Measurements from ENCODE around the gene LCP2. TPM values are rescaled to one million over a fixed set of nuclear protein-coding genes. Genes with fewer than 3 reads are reported as not detected.

LCP2 gene
- total and polyA plus RNA-seq, 10 of the 15 experiments (the other 5 are each of a cell fraction or from before 2014, with no cell fraction given) = 8.0 to 50.5 (median 20.6) TPM

DNA sequence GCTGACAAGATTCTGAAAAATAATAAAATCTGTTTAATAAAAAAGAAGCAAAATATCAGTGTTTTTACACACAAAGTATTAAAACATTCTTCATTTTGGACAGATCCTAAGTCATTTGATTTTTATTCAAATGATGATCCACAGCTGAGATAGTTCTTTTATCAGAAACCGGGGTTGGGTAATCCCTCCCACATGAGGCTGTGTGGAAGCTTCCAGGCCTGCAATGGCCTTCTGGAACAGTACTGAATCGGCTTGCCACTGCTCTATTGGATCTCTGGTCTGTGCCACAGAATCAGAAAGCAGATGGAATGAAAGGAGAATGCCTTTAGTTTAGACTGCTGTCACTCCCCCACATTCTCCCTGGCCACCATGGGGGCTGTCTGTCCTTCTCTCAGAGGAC lies 70.9 kb downstream of the LCP2 start (continued):
- TF ChIP-seq, protein P1, sequence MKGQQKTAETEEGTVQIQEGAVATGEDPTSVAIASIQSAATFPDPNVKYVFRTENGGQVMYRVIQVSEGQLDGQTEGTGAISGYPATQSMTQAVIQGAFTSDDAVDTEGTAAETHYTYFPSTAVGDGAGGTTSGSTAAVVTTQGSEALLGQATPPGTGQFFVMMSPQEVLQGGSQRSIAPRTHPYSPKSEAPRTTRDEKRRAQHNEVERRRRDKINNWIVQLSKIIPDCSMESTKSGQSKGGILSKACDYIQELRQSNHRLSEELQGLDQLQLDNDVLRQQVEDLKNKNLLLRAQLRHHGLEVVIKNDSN (IDR thresholded peaks at IDR 0.05; ENCODE audit: borderline replicate concordance, extremely low read length, insufficient read depth, low read depth, low read length) = no peak
- TF ChIP-seq DPF2 (IDR thresholded peaks at IDR 0.05) (no peak), KLF5 (IDR thresholded peaks at IDR 0.05; ENCODE audit: partially characterized antibody) (no peak), IKZF2 (IDR thresholded peaks at IDR 0.05) (no peak), ASH2L (IDR thresholded peaks at IDR 0.05; ENCODE audit: borderline replicate concordance, low read depth) (no peak), MTA2 (IDR thresholded peaks at IDR 0.05; ENCODE audit: low read depth) (no peak), BMI1 (IDR thresholded peaks at IDR 0.05; ENCODE audit: borderline replicate concordance) (no peak)

DNA sequence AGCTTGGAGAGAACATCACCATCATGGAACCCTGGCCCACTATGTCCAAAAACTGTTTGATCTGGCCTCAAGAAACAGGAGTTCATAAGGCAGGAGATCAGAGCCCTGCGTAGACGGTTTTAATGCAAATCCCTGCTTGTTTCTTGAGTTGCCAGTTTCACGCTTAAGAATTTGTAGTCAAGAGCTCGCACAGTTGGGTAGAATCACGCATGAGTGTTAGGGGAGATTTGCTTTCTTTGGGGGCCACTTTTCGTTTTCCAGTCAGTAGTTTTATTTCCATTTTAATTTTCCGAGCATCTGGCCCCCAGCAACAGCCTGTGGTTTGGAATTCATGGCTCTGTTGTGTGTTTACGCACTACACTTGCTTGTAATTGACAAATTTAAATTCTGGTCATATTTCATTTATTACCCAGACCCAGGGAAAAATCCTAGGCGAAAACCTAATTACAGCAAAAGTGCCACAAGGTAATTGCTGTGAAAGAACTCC lies 71.4 kb downstream of the LCP2 start:
- no peak overlapping the region for H3K4me3 ChIP-seq
- SMC1A ChIA-PET (ENCODE audit: uncharacterized antibody, unreplicated experiment) = interaction anchor here (0.7 to 7.1 kb wide), 17 partner anchors 11 to 399 kb away, joined by 3 to 66 read pairs (median 5); no protein-coding TSS in a partner anchor
- H3K4me2 ChIP-seq (ENCODE audit: control insufficient read depth, insufficient read depth) = no peak overlapping the region
- POLR2A ChIA-PET = no interaction called here
- H3K9ac ChIP-seq (ENCODE audit: control insufficient read depth, insufficient read depth, low read length) = no peak overlapping the region
- FAIRE-seq (no peak), DNase-seq (ENCODE audit: low read depth, low spot score) (no peak), ATAC-seq (no peak)
- CTCF ChIA-PET = interaction anchor here (0.7 to 10.2 kb wide), 27 partner anchors 9 to 399 kb away, joined by 3 to 180 read pairs (median 6); no protein-coding TSS in a partner anchor
- BruUV-seq (replicated peaks) = no TSS peak
- H3K36me3 ChIP-seq (ENCODE audit: control insufficient read depth in 2 of 2, insufficient read depth in 2 of 2, low read length in 1 of 2) = no peaks in the 10 kb centered on the region
- H3K27me3 ChIP-seq (replicated peaks in 1 of 2; ENCODE audit: control insufficient read depth in 2 of 2, insufficient read depth in 2 of 2, low read length in 1 of 2) = no peaks in the 10 kb centered on the region; a peak in 1 of 4 replicates
- intact Hi-C loops (cut with micrococcal nuclease; ENCODE audit: unreplicated experiment) = loop anchor here (1.0 to 2.0 kb wide), 3 partner anchors 113 to 407 kb away; no protein-coding TSS in a partner anchor
- 61% methylated on average over 9 of the region's 9 CpGs for WGBS (ENCODE audit: insufficient coverage, insufficient replicate concordance, low lambda C conversion rate, missing lambda C conversion rate)
- no peak overlapping the region for H3K27ac ChIP-seq (ENCODE audit: control insufficient read depth, insufficient read depth)
- in situ Hi-C loops (cut with MboI) = loop anchor here (5.0 to 10.0 kb wide), 2 partner anchors 191 to 399 kb away; no protein-coding TSS in a partner anchor
- H2AFZ ChIP-seq (ENCODE audit: control insufficient read depth, low read depth, low read length) = no peak overlapping the region
- no peaks in the 10 kb centered on the region for H3K9me3 ChIP-seq (replicated peaks; ENCODE audit: control insufficient read depth, insufficient read depth, low read length)
- RAD21 ChIA-PET (ENCODE audit: unreplicated experiment) = interaction anchor here (0.6 to 4.9 kb wide), 24 partner anchors 12 to 407 kb away, joined by 3 to 60 read pairs (median 4); partner anchors contain the start of gene KCNMB1
- TF ChIP-seq, protein P2, sequence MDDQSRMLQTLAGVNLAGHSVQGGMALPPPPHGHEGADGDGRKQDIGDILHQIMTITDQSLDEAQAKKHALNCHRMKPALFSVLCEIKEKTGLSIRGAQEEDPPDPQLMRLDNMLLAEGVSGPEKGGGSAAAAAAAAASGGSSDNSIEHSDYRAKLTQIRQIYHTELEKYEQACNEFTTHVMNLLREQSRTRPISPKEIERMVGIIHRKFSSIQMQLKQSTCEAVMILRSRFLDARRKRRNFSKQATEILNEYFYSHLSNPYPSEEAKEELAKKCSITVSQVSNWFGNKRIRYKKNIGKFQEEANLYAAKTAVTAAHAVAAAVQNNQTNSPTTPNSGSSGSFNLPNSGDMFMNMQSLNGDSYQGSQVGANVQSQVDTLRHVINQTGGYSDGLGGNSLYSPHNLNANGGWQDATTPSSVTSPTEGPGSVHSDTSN (IDR thresholded peaks at IDR 0.05; ENCODE audit: insufficient replicate concordance, low read depth, low read length) = no peak
- 0 out of 2 replicates have a peak, but pooled peaks have one; percentile 21 for TF ChIP-seq SMARCA5 (IDR thresholded peaks at IDR 0.05)
- no peaks in the 10 kb centered on the region for H4K20me1 ChIP-seq (ENCODE audit: control insufficient read depth, insufficient read depth)
- no peaks in the 10 kb centered on the region for H3K4me1 ChIP-seq (ENCODE audit: control insufficient read depth, insufficient read depth, low read length)
- no peaks in the 10 kb centered on the region for H3K79me2 ChIP-seq (ENCODE audit: control insufficient read depth, insufficient read depth, low read length)
